HG03439 (cell line): ENCODE results near the gene TSNAX.
A peak's percentile ranks its signal among the peaks of the same experiment; 100 is the strongest.
"Not testable (repeated sequence)": the region's sequence is repeated elsewhere in the genome, so short reads cannot be mapped to it uniquely, and the experiment has no call there.

Source experiments
- ATAC-seq: cut with Tn5 transposase; IDR thresholded peaks from one replicate; pipeline ENCODE4 v1.9.1; 2021; ENCODE audit warnings: mild to moderate bottlenecking, moderate library complexity; ENCODE audit not compliant: unreplicated experiment

The TSNAX gene, protein sequence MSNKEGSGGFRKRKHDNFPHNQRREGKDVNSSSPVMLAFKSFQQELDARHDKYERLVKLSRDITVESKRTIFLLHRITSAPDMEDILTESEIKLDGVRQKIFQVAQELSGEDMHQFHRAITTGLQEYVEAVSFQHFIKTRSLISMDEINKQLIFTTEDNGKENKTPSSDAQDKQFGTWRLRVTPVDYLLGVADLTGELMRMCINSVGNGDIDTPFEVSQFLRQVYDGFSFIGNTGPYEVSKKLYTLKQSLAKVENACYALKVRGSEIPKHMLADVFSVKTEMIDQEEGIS

DNA sequence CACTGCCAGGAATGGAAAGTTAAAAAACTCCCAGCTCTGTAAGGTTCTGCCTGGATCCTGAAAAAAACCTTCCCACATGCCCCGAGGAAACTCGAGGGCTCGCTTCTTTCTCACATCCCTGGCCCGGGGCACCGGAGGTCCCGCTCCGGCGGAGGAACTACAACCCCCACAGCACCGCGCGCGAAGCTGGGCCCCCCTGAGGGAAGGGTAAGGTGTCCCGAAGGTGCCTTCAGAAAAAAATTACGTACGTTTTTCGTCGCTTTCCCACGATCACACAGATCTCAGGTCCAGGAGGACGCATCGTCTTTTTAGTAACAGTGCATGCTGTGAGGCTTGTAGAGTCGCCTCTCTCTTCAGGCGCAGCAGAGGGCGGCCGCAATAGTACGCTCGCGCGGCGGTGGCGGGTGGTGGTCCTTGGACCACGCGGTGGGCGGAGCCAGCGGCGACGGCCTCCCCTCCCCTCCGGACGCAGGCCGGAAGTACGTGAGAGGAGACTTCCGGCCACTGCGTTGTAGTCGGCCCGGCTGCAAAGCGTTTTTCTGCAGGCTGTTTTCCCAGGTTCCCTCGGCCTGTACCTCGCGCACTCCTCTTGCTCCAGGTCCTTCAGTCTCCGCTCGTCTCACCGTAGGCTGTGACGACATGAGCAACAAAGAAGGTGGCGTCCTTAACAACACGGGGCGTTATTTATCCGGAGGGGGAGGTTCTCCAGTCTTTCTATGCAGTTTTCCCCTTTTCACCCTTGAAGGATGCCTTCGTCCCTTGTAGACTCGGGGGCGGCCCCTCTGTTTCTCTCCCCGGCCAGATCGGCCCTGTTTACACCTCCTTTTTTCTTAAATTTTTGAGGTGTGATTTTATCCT lies at the start of gene TSNAX:
Gene TSNAX, plus strand, starts transcription at position 498 of the 858 bp plus-strand sequence. Its CDS starts 142 bp downstream, at position 640.
- peak; percentile 96 for ATAC-seq

DNA sequence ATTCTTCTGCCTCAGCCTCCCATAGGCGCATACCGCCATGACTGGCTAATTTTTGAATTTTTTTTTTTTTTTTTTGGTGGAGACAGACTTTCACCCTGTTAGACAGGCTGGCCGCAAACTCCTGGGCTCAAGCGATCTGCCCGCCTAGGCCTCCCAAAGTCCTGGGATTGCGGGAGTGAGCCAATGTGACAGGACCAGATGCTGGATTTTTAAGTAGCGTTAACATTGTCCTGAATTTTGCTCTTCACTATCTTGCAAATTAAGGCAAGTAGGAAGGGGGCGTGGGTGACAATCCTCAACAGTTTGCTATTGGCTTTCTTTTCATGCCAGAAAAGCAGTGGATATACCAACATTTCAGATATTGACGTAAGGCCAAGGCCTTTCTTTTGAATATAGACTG lies 49.7 kb upstream of the TSNAX start:
- no peak for ATAC-seq

DNA sequence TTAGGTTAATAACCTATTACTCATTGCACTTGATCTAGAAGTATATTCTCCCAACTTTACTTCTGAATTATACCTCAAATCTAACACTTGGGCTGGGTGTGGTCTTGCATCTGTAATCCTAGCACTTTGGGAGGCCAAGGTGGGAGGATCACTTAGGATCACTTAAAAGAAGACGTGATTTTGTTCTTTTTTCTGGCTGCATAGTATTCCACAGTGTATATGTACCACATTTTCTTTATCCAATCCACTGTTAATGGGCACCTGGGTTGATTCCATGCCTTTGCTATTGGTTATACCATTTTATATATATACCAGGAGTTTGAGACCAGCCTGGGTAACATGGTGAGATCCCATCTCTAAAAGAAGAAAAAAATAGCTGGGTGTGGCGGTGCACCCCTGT lies 48.5 kb upstream of the TSNAX start:
- ATAC-seq: no peak

GRCh38 chr1:231481289-231481688 lies 47.2 kb upstream of the TSNAX start:
- ATAC-seq: no peak

- ATAC-seq: no peak
Measured at GRCh38 chr1:231485029-231485784, 43.3 kb upstream of the TSNAX start.

DNA sequence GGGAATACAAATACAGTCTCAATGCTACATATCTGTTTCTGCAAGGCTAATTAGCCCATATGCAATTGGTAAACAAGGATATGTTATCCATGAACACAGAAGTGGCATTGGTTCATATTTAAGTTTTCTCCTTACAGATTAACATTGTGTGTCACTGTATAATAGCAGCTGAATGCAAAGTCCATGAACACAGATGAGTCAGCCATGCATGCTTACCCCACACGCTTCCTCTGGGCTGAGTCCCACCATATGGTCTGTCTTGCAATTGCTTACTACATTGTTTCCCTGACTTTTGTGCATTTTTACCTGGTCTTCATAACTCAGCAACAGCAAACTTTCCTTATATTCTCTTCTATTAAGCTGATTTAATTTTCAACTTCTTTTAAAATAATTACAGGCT lies 41.5 kb upstream of the TSNAX start:
- ATAC-seq: no peak

DNA sequence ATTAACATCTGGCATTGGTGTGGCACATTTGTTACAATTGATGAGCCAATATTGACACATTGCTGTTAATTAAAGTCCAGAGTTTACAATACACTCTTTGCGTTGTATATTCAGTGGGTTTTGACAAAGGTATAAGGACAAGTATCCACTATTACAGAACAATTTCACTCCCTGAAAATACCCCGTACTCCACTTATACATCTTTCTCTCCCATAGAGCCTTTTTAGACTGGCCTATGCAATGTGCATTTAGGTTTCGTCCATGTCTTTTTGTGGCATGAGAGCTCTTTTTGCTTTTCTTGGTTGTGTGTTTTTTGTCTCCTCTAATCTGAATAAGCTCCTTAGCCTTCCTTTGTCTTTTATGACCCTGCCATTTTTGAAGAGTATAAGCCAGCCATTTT lies 40.6 kb upstream of the TSNAX start:
- ATAC-seq: no peak

GRCh38 chr1:231493421-231494185 lies 34.9 kb upstream of the TSNAX start:
- ATAC-seq: no peak

- no peak for ATAC-seq
Measured at GRCh38 chr1:231494439-231495110, 33.9 kb upstream of the TSNAX start.

- no peak for ATAC-seq
Measured at GRCh38 chr1:231497629-231498152, 30.8 kb upstream of the TSNAX start.

DNA sequence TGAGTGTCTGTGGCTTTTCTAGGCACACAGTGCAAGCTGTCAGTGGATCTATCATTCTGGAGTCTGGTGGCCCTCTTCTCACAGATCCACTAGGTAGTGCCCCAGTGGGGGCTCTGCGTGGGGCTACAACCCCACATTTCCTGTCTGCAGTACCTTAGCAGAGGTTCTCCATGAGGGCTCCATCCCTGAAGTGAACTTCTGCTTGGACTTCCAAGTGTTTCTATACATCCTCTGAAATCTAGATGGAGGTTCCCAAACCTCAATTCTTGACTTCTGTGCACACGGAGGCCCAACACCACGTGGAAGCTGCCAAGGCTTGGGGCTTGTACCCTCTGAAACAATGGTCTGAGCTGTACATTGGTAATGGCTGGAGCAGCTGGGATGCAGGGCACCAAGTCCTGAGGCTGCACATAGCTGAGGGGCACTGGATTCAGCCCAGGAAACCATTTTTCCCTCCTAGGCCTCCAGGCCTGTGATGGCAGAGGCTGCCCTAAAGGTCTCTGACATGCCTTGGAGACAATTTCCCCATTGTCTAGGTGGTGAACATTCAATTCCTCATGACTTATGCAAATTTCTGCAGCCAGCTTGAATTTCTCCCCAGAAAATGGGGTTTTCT lies 29.2 kb upstream of the TSNAX start:
- ATAC-seq: no peak

- no peak for ATAC-seq
Measured at GRCh38 chr1:231500666-231501065, 27.8 kb upstream of the TSNAX start.

- ATAC-seq: not testable (repeated sequence)
Measured at GRCh38 chr1:231503168-231503567, 25.3 kb upstream of the TSNAX start.

GRCh38 chr1:231507476-231508355 lies 20.8 kb upstream of the TSNAX start:
- ATAC-seq: no peak

DNA sequence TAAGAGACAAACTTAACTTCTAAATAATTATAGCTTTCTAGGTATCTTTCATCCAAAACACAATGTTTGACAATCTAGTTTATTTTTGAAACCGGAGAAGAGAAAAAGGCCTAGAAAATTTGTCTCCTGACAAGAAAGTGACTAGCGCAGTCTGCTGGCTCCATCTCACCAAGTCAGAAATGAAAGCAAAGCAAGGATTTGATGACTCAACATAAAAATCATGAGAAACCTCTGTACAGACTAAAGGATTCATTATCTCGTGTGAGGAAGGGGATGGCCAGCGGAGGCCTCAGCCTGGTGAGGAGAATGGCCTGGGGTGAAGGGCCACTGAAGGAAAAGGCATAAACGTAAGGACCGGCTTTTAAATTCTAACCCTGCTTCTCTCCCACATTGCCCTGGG lies 20.0 kb upstream of the TSNAX start:
- no peak for ATAC-seq

GRCh38 chr1:231508941-231509340 lies 19.5 kb upstream of the TSNAX start:
- no peak for ATAC-seq

DNA sequence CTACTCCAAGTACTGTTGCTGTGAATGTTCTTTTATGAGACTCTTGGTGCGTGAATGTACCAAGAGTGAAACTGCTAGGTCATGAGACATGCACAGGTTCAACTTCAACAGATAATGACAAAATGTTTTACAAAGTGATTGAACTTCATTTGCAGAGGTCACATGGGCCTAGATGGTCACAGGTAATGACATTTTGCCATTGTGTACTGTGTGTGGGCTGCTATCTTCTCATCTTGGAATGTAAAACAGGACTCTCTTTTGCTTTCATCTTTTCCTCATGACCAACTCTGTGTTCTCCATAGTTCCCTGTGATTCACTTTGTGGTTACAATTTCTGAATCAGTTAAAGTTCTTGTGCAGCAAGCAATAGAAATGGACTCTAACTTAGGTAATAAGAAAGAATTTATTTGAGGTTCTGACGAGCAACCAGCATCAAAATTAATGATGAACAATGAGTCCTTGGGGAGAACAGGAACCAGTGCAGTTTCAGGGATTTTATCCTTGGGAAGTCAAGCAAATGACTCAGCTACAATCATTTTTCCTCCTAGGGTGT lies 16.2 kb upstream of the TSNAX start:
- ATAC-seq: no peak

GRCh38 chr1:231515748-231516147 lies 12.7 kb upstream of the TSNAX start:
- ATAC-seq: no peak
